Activated CD8-positive, alpha-beta memory T cell treated with anti-CD3 and anti-CD28 coated beads, Interleukin-2, amount 50 U/mL, for 4 hours (primary cell): ENCODE data around the gene DCAF4.

Source experiments
- DNase-seq: peaks from one replicate; pipeline ENCODE4 v3.0.0-alpha.2; 2020

DCAF4 gene, protein sequence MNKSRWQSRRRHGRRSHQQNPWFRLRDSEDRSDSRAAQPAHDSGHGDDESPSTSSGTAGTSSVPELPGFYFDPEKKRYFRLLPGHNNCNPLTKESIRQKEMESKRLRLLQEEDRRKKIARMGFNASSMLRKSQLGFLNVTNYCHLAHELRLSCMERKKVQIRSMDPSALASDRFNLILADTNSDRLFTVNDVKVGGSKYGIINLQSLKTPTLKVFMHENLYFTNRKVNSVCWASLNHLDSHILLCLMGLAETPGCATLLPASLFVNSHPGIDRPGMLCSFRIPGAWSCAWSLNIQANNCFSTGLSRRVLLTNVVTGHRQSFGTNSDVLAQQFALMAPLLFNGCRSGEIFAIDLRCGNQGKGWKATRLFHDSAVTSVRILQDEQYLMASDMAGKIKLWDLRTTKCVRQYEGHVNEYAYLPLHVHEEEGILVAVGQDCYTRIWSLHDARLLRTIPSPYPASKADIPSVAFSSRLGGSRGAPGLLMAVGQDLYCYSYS

DNA sequence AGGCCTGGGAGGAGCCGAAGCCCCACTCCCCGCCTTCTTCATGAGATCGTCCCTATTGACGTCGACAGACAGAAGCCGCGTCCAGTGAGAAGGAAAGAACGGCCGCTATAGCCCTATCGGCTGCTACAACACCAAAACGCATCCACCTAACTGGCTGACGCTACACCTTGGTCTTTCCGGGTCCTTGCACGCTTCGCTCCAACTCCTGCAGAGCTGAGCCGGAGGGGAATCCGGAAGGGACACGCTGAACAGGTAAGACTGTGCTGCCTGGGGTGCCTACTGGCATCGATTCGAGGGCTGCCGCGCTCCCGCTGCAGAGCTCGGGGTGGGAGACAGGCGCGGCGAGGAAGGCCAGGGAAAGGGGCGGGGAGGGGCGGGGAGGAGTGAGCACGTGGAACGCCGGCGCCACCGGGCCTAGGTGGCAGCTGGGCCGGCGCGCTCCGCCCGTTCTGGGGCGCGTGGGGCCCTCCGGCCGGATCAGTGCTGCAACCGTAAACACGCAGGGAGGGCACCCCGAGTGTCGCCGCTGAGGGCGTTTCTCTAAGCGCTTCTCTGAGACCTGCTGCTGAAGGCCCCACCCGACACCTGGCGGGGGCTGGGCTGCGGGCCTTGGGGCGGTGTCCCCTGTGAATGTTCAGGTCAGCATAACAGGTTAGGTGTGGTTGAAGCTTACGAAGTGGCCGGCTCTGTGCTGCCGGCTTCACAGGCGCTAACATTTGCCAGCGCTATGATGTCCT, at the start of gene DCAF4:
Gene DCAF4, plus strand, starts transcription at position 173 of the 737 bp plus-strand sequence. CDS start 11,515 bp downstream, outside the sequence.
- peak; percentile 91 for DNase-seq

DNA sequence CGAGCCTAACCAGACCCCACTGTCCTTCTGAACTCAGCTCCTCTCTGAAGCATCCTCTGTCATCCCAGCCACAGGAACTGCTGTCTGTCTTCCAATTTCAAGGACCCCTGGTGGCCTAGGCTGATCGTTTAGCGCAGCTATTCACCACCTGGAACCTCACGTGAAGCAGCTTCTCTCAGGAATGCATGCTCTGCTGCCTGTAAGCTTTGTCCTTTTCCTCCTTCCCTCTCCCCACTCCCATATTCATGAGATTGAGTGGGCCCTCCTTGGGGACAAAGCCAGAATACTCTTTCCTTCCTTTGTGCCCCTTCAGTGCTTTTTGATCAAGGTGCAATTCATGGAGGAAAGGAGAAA, 49.6 kb upstream of the DCAF4 start:
- DNase-seq, result no peak

DNA sequence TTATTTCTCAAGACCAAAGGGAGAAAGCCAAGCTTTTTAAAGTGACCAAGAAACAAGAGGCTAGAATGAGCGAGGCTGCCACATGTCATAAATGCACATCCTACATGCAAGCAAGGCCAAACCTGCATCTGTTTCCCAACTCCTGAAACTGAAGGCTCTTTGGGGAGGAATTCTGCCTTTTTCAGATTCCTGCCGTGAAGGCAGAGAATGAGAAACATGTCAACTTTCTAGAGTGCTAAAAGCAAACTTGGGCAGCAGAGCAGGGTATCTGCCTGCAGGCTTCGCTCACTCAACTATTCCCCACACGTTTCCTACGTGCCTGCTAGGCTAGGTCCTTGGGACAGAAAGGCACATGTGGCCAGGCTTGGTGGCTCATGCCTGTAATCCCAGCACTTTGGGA, 47.5 kb upstream of the DCAF4 start:
- no peak for DNase-seq

DNA sequence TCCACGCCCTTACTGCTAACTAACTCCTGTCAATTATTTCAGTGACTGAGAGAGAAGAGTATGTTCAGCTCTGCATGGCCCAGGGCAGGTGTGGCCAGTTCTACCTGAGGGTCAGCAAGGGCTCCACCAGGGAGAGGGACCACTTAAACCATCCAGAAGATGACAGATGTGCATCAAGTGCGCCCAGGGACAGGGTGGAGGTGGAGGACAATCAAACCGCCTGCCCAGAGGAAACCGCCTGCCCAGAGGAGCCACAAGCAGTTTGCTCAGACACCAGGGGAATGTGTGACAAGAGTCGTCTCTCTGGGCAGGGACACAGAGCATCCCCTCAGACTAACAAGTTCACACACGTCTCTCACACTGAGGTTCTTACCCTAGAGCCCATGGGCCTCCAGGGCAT, 46.8 kb upstream of the DCAF4 start:
- no peak for DNase-seq

DNA sequence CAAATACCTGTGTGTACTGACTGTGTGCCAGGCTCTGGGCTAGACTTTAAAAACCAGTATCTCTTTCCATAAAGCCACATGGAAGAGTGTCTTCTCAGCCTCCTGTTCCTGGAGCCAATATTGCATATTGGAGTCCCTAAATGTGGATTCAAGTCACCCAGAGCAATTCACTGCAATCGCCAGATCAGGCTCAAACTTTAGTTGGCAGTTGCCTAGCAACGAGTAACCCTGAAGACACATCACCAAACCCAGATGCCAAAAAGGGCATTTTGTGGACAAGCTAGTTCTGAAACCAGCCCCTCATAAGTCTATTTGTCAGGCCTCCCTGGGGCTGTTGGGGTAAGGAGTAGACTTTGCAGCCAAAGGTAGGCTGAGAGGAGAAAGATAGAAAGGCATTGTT, 46.1 kb upstream of the DCAF4 start:
- DNase-seq, result no peak

DNA sequence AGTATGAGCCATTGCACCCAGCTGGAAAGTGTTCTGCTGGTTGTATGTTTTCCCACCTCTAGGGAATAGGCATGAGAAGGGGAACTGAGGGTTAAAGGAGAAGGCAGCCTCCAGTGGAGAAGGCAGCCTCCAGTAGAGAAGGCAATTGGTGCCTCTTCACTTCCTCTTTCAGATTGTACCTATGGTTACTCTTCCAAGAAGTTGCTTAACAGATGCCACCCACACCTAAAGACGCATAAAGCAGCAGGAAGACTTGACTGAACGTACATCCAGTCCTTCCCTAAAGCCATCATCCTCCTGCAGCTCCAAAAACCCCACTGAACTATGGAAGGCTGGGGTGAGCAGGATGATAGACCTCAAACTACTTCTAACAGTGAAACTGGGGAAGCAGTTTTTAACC, 45.4 kb upstream of the DCAF4 start:
- no peak for DNase-seq

DNA sequence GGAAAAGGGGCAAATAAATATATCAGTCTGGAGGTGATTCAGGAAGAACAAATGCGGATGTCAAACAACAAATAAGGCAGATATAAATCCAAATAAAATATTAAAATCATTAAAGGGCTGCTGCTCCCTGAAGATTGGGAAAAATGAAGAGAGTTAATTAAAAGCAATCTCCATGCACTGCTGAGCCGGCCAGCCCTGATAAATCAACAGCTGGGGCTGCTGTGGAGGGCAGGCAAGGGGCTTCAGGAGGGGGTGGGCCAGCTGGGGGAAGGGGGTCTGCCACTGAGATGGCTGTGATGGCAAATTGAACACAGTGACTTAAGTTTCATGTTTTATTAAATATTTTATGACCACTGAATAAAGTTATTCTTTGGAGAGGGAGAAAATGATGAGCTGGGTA, 44.7 kb upstream of the DCAF4 start:
- DNase-seq, result no peak

DNA sequence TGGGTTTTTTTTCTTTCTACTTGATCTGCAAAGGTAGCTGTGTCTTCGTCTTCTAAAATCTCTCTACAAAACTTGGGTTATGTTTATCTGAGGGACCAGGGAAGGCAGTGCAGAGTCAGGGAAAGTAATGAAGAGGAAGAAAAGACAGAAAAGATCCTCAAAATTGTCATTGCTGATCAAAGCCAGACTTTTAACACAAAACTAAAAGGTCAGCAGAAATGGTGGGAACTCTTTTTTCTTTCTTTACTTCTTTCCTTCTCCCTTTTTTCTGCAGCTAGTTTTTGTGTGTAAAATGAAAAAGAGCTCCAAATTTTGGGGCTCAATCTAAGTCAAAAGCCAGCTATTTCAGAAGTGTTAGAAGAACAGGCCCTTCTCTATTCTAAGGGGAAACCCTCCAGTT, 44.2 kb upstream of the DCAF4 start:
- DNase-seq, result no peak

DNA sequence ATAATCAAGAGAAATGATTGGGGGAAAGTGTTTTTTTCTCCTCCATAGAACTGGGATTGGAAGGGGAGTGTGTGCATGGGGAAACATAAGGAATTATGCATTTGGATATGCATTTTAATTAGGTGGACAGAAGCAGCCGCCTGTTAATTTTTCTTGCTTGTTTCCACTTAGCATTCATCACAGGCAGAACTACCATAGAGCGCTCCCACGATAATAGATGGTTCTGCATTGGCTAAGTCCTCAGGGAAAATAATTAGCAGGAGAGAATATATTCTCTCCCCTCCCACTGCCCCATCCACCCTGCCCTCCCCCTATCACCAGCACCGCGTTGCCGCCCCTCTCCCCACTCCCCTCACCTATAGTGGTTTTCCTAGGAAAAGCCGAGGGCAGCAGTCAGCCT, 43.8 kb upstream of the DCAF4 start:
- DNase-seq, result no peak

DNA sequence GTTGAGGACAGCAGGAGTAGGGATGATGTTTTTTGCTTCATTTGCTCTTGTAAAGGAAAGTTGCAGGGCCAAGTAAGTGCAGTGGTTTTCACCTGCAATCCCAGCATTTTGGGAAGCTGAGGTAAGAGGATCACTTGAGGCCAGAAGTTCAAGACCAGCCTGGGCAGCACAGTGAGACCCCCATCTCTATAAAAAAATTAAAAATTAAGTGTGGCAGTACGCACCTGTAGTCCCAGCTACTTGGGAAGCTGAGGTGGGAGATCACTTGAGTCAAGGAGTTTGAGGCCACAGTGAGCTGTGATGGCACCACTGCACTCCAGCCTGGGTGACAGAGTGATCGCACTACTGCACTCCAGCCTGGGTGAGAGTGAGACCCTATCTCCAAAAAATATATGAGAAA, 43.2 kb upstream of the DCAF4 start:
- no peak for DNase-seq

DNA sequence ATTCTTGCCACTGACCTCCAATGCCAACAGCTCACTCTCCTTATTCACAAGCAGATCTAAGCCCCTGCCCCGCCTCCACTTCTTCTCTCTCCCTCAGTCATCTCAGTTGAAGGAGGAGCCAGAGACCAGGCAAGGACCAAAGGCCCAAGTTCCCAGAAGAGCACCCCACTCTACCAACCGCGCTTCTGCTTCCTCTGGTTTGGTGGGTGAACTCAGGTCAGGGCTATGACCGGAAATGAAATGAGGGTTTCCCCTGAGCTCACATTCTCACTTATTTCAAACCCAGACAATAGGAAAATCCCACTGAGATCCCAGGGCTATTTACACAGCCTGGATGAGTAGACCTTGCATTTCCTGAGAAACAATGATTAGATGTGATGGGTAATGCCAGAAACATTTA, 42.3 kb upstream of the DCAF4 start:
- no peak for DNase-seq

DNA sequence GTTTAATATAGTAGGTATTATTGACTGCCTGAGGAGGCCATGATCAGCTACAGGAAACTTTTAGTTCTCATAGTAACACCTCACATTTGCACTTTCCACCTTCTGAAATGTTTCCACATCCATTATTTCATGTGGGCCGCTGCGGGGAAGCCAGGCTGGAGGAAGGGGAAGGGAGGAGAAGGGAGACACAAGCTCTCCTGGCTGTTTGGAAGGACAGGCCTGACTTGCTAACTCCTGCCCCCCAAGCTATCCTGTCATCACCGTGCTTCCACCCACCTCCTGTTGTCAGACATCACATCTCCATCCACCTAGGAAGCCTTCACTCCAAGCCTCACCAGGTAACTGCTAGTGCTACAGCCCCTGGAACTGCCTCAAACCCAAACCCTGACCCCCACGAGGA, 41.9 kb upstream of the DCAF4 start:
- no peak for DNase-seq

DNA sequence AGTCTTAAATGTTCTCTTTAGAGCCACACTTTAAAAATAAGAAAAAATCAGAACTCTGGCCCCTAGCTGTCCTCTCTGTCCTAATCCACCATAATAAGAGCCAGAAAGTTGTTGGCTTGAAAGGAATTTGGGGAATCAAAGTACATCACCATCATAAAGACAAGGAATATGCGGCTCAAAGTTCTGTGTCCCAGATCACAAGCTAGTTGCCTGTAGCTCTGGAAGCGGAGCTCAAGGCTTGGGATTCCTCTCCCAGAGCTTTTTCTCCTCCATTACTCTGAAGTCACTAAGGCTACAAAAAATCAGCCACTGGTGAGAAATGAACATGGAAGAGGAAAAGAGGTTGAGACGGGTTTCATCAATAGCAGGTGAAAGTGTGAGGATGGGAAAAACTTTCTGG, 38.8 kb upstream of the DCAF4 start:
- no peak for DNase-seq

DNA sequence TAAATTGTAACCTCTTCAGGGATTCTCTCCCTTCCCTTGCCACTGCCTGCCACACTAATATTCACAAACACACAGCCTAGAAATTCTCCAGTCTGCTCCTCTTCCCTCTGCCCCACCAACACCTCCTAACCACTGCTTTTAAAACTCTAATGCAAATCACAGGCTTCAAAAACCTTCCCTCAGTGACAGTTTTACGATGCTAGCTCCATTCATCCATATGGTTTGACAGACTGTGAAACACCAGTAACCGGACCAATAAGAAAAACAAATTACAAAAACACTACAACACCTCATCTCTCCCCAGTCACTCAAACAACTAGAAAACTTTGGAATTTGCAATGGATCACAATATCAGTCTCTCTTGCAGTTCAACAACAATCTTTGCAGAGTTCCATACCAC, 38.1 kb upstream of the DCAF4 start:
- no peak for DNase-seq

DNA sequence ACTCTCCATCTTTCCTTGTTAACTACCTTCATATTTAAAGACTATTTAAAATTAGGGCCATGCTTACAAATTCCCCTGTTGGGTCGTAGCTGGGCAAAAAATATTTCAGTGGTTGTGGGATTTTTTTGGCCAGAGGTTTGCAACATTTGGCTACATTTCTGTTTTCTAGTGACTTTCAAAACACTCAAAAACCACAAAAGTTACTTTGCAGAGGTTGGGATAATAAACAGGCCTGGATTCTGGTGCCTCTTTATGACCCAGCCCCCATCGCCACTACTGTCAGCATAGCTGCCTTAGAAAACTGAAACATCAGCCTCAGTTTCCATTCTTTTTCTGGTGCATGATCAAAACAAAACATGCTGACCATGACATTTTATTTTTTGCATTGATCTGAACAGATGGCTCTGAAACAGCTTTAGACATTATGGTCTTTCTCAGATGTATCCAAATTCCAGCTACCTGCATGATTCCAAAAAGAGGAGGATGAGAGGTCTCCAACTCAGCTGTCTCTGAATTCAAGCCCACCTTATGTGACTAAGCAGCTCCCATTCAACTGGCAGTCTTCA, 37.5 kb upstream of the DCAF4 start:
- DNase-seq, result no peak

DNA sequence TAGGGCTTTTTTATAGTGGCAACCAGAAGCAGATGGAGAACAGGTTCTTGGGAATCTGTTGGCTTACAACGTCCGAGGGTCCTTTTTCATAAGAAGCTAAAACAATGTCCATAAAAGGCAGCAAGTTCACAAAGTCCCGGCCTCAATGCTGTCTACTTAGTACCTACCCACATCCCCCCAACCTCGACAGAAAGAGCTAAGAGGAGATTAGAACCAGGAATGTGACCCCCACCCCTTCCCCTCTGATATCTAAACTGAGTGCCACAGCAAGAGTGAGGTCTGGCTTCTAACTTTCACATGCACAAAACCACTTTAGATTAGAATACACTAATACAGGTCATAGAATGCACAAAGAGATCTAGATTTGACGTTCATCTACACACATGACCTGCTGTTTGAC, 36.9 kb upstream of the DCAF4 start:
- no peak for DNase-seq

DNA sequence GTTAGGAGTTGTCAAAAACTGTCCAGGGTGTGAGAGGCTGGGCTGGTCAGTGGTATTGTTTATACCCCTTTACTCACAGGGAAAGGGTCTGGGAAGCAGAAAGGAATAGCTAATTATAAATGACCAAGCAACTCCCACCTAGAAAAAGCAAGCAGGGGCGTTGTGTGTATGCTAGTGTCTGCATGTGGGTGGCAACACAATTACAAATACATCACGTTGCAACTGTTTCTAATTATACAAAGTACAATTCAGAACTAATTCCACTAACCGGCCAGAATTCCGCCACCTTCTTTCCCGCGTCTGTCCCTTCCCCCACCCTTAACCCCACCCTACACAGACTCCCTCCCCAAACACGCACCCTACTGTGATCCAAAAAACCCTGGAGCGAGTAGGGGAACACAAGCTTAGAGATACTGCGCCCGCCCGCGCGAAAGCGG, 34.6 kb upstream of the DCAF4 start:
- no peak for DNase-seq

DNA sequence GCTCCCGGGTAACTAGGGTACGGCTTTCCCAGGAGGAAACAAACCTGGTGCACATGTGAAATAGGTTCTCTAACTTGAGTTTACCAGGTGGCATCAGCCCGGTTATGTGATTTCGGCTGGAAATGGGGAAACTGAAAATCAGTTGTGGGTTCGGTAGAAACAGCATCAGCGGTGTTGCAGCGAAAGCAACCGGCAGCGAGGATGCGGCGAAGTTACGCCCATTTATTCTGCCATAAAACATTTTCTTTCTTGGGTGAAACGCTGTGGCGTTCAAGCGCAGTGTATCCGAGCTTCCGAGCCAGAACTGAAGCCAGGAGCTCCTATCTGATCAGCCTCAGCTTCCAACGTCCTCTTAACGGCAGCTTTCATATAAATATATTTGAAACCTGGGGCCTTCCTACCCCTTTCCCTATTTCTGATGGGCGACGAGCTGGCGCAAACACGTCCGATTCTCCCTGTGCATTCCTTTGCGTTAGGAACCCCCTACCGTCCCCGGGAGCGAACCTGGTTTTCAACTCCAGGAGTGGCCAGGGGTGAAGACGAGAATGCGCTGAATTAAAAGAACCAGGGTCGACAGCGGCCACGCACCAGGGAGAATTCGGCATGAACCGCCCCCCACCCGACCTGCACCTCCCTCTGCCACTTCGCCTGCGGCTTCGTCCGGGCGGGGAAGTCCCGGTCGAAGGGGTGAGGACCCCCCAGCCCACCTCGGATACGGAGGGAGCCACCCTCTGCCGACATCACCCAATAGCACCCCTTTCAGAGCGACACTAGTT, 34.0 kb upstream of the DCAF4 start:
- DNase-seq, result peak; percentile 27

DNA sequence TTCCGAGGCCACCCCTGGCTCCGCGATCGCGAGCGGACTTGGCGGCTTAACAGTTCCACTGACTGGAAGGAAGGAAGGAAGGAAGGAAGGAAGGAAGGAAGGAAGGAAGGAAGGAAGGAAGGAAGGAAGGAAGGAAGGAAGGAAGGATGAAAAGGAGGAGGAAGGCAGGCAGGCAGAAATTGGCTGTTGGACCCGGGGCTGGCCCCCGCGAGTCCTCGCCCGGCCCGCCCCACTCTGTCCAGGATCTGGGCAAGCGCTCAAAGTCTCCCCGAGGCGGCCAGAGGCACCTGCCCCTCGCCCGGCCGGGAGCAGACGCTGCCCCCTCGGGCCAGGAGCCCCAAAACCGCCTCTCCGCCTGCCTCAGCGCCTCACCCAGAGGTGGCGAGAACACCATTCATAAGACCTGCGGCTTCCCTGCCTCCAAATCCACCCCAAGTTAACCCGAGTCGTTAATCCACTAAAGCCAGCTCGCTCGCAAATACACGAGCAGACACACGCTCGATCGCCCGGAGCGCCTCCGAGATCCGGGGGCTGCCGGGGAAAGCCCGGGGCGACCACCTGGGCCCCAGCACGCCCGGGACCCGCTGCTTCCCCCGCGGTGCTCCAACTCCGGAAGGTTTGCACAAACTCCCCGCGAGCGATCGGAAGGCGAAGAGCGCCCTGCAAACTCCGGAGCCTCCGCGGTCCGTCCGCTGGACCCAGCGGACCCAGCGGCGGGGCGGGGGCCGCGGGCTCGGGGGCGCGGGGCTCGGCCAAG, 33.2 kb upstream of the DCAF4 start:
- peak; percentile 34 for DNase-seq

DNA sequence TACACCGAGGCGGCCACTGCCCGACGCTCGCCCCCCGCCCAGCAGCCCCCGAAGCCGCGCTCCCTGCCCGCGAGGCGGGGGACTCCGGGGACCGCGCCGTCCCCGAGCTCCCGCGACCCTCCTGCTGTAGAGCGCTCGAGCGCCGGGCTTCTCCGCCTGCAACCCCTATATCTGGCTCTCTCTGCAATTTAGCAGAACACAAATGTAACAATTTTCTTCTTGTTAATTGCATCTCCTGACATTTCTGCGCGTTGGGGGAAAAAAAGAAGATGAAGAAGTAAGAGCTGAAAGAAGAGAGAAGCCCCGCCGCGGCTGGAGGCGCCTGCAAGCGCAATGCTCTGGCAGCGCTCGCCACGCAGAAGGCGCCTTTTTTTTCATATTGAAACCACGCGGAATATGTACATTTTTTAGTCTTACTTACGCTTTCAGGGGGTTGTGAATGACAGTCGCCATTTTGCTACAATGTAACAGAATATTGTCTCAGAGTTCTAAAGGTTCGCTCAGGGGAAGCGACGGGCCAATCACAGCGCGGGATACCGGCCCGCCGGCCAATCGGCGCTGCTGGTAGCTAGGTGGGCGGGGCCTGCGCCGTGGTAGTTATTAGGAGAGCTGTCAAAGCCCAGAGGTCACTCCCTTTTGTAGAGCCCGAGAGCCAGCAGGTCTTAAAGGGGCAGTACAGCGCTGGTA, 32.5 kb upstream of the DCAF4 start, which contains the start of gene DPF3:
Gene DPF3, minus strand, starts transcription at position 466 of the 687 bp plus-strand sequence. Its CDS starts 13 bp downstream, at position 453.
- peak; percentile 94 for DNase-seq

DNA sequence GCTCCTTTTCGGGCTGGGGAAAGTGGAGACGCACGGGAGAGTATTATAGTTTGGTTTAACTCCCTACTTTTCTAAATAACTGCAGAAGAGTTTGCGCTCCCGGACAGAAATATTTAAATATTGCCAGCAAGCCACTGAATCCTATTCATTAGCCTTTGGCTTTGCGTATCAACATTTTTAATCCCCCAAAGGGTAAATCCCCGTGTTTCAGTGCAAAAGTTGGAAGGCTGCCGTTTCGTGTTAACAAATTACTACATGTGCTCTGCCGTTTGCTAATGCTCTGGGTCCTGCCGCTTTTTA, 32.0 kb upstream of the DCAF4 start:
- no peak for DNase-seq
